Measurements from ENCODE around the gene HSPH1.

Gene HSPH1

DNA sequence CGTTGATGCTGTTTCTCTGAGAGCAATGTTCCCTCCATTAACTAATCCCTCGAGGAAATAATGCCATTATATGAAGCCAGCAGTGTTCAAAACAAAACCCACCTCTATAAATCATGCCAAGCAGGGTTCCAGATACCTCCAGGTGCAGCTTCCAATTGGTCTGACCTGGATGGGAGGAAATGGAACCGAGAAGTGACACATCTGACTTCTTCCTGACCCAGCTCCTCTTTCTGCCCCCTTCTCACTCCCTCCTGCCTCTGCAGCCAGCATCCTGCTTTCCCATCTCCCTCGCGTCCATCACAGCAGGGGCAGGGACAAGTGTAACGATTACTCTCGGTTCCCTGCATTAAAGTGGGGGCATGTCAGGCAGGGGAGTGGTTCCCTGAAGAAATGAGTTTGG lies 37.5 kb downstream of the HSPH1 start:
- TF ChIP-seq, protein P1, sequence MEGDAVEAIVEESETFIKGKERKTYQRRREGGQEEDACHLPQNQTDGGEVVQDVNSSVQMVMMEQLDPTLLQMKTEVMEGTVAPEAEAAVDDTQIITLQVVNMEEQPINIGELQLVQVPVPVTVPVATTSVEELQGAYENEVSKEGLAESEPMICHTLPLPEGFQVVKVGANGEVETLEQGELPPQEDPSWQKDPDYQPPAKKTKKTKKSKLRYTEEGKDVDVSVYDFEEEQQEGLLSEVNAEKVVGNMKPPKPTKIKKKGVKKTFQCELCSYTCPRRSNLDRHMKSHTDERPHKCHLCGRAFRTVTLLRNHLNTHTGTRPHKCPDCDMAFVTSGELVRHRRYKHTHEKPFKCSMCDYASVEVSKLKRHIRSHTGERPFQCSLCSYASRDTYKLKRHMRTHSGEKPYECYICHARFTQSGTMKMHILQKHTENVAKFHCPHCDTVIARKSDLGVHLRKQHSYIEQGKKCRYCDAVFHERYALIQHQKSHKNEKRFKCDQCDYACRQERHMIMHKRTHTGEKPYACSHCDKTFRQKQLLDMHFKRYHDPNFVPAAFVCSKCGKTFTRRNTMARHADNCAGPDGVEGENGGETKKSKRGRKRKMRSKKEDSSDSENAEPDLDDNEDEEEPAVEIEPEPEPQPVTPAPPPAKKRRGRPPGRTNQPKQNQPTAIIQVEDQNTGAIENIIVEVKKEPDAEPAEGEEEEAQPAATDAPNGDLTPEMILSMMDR (conservative IDR thresholded peaks at IDR 0.05; ENCODE audit: low read depth), result no peak
- no peak overlapping the region for H3K27ac ChIP-seq
- ChIA-PET CTCF (interaction anchor here (0.7 kb wide), 1 partner anchor 906 kb away, joined by 4 read pairs; no protein-coding TSS in a partner anchor), POLR2A (ENCODE audit: low non-redundant PET) (no interaction called here)
- no peak for DNase-seq (ENCODE audit: low spot score)

DNA sequence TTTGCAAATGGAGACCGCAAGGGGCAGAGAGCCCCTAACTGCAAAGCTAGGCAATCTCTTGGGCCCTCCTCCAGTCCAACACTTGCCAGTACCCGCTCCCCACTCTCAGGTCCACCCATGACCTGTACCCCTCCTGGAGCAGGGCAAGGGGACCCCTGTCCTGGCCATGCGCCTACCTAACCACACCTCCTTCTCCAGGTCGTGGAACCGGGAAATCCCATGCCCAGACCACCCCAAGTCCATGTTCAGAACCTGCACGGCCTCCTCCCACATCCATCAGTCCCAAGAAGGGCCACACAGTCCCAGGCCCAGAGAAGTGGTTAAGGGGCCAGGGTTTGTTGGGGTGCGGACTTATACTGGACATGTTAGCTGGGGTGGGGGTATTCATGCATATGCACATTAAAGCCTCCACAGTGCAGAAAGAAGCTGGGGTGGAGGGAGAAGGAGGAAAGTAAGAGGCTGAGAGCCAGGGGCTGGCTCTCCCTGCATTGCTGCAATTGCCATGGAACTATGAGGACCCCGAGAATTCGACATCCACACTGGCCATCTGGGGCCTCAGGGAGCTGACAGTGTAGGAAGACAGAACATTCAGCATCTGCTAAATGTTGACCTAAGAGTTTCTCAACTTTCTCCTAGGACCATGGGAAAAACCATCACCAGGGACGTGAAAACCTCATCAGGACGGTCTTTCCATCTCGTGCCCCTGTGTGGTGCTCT lies 39.0 kb downstream of the HSPH1 start:
- ChIA-PET POLR2A (ENCODE audit: low non-redundant PET) (no interaction called here), CTCF (interaction anchor here (0.6 kb wide), 1 partner anchor 11 kb away, joined by 3 read pairs; no protein-coding TSS in a partner anchor)
- TF ChIP-seq, protein P1 (conservative IDR thresholded peaks at IDR 0.05; ENCODE audit: low read depth), result no peak
- H3K27ac ChIP-seq, result no peak overlapping the region
- DNase-seq (ENCODE audit: low spot score), result no peak

DNA sequence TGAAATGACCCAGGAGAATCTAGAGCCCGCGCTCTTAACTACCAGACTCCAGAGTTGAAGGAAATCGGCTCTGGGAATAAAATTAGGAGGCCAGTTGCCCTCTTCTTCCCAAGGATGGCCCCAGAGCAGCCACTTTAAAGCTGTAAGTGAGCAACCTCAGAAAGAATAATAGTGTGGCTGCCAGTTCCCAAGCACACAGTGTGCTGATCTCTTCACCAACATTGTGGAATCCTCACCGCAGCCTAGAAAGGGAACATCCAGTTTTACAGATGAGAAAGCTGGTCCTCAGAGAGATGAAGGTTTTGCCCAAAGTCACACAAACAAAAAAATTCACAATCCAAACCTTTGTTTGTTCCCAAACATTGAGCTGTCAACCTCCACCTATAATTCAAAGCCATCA lies 39.6 kb downstream of the HSPH1 start:
- ChIA-PET CTCF (interaction anchor here (0.6 kb wide), 1 partner anchor 11 kb away, joined by 3 read pairs; no protein-coding TSS in a partner anchor), POLR2A (ENCODE audit: low non-redundant PET) (no interaction called here)
- TF ChIP-seq, protein P1 (conservative IDR thresholded peaks at IDR 0.05; ENCODE audit: low read depth), result no peak
- DNase-seq (ENCODE audit: low spot score), result no peak
- no peak overlapping the region for H3K27ac ChIP-seq

DNA sequence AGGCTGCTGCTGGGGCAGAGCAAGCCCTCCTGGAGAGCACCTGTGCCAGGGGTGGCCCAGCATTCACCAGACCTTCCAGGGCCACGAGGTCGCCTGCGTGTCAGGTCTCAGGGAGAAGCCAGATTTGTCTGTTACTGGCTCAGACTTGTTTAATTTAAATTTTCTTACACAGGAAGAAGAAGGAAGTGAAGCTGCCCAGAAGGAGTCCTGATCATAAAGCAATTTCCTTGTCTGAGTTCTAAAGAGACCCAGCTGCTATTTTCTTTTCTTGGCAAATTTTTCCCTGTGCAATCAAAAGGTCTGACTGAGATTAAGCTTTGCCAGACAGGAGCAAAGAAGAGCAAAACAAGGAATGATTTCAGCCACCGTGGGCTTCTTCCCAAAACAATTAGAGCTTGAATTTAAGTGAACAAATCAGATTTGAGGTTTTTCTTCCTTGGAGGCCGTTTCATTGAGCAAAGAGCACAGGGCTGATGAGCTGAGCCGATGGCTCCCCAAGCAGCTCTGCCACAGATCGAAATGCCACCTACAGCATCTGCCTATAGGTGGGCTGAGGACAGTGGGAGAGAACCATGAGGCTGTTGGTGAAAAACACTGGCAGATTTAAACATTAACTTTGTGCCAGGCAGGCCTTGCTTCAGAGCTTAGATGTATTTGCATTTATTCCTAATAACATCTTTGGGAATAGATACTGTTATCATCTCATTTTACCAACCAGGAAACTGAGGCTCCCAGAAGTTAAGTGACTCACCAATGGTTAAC lies 40.1 kb downstream of the HSPH1 start:
- TF ChIP-seq, protein P1 (conservative IDR thresholded peaks at IDR 0.05; ENCODE audit: low read depth), result no peak
- ChIA-PET CTCF (interaction anchor here (0.6 kb wide), 1 partner anchor 461 kb away, joined by 3 read pairs; no protein-coding TSS in a partner anchor), POLR2A (ENCODE audit: low non-redundant PET) (no interaction called here)
- no peak for DNase-seq (ENCODE audit: low spot score)
- H3K27ac ChIP-seq, result no peak overlapping the region

DNA sequence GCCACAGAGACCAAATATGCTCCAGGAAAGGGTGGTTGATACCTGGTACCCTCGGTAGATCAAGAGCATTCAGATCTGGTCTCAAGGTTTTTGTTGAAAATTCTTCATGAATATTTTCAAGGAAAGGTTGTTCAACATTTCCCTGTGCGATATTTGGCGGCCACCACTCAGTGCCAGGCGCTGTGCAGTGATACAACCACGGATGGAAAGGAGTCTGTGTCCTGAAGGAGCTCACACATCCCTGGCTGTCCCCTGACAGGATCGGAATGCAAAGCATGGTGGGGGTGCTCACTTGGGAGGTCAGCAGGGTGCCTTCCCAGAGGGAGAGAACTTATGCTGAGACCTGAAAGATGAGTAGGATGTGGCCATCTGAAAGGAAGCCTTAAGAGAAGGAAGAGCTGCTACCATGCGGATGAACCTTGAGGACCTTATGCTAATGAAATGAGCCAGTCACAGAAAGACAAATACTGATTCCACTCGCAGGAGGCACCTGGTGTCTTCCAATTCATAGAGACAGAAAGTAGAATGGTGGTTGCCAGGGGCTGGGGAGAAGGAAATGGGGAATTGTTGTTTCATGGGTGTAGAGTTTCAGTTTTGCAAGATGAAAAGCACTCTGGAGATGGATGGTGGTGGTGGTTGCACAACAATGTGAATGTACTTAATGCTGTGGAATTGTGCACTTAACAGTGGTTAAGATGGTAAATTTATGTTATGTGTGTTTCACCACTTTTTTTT lies 41.6 kb downstream of the HSPH1 start:
- POLR2A ChIA-PET (ENCODE audit: low non-redundant PET), result no interaction called here
- TF ChIP-seq, protein P1 (conservative IDR thresholded peaks at IDR 0.05; ENCODE audit: low read depth), result no peak
- no peak overlapping the region for H3K27ac ChIP-seq
- DNase-seq (ENCODE audit: low spot score), result no peak
- CTCF ChIA-PET, result interaction anchor here (0.6 kb wide), 1 partner anchor 672 kb away, joined by 3 read pairs; no protein-coding TSS in a partner anchor

DNA sequence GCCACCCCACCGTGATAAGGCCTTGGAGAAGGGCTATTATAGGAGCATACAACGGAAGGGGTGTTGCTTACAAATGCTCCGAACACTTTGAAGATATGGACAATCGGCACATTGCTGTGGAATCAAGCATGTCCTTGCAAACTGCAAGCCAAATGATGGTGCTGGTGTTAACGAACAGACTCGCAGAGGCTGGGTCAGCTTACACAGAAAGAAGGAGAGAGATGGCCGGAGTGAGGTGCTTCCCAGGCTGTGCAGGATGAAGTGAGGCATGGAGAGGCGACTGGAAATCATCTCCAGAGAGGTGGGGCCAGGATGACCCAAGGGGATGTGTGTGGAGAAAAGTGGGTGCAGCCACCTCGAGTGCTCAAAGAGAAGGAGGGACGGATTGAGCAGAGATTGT lies 42.2 kb downstream of the HSPH1 start:
- no peak overlapping the region for H3K27ac ChIP-seq
- no peak for DNase-seq (ENCODE audit: low spot score)
- CTCF ChIA-PET, result interaction anchor here (0.6 kb wide), 1 partner anchor 671 kb away, joined by 3 read pairs; no protein-coding TSS in a partner anchor
- TF ChIP-seq, protein P1 (conservative IDR thresholded peaks at IDR 0.05; ENCODE audit: low read depth), result no peak
- POLR2A ChIA-PET (ENCODE audit: low non-redundant PET), result no interaction called here
